Upper lobe of right lung (tissue), 1 donor: Measurements from ENCODE around the gene DNAH8. TPM values are rescaled to one million over a fixed set of nuclear protein-coding genes. Genes with fewer than 3 reads are reported as not detected.
A peak's percentile ranks its signal among the peaks of the same experiment; 100 is the strongest.

Experiments used
- ATAC-seq: fragments of 200-7000 bp; cut with Tn5 transposase; one replicate; pipeline ENCODE4 v1.9.1; 2020; ENCODE audit warnings: mild to moderate bottlenecking, moderate library complexity
- DNase-seq: peaks from one replicate; pipeline ENCODE4 v3.0.0-alpha.2; 2020
- H3K27ac ChIP-seq: fragments of 200-600 bp; one replicate; pipeline ENCODE4 v1.8.0; 2022
- H3K27me3 ChIP-seq: fragments of 200-600 bp; one replicate; pipeline ENCODE4 v1.8.0; 2022; ENCODE audit warnings: mild to moderate bottlenecking
- H3K36me3 ChIP-seq: fragments of 200-600 bp; one replicate; pipeline ENCODE4 v1.8.0; 2022
- H3K4me1 ChIP-seq: fragments of 200-600 bp; one replicate; pipeline ENCODE4 v1.8.0; 2022
- H3K4me3 ChIP-seq: fragments of 200-600 bp; one replicate; pipeline ENCODE4 v1.8.0; 2022; ENCODE audit warnings: mild to moderate bottlenecking
- H3K9me3 ChIP-seq: fragments of 200-600 bp; one replicate; pipeline ENCODE4 v1.8.0; 2022
- intact Hi-C: fragments of 100-400 bp; cut with DNase I; formaldehyde crosslinking; loops from one replicate; pipeline ENCODE4 v1.11.0; 2022
- total RNA-seq: library from RNA; stranded (reverse); fragmentation: NEBNext Ultra II Directional; extraction: Animal tissue kit (Norgen Biotek cat#: 25700); gene quantifications from one replicate; pipeline ENCODE4 v1.2.1, GENCODE V29; 2021
- TF ChIP-seq, protein P1 (sequence below): fragments of 200-600 bp; IDR thresholded peaks from one replicate; pipeline ENCODE4 v1.8.0; 2022; ENCODE audit warnings: antibody characterized with exemption
- donor health status: DM: no; HTN: yes; CAD: no; lungs with severe emphysema.

The DNAH8 gene
- total RNA-seq, 1 donor from 2014 or later, result 0.17 TPM

DNA sequence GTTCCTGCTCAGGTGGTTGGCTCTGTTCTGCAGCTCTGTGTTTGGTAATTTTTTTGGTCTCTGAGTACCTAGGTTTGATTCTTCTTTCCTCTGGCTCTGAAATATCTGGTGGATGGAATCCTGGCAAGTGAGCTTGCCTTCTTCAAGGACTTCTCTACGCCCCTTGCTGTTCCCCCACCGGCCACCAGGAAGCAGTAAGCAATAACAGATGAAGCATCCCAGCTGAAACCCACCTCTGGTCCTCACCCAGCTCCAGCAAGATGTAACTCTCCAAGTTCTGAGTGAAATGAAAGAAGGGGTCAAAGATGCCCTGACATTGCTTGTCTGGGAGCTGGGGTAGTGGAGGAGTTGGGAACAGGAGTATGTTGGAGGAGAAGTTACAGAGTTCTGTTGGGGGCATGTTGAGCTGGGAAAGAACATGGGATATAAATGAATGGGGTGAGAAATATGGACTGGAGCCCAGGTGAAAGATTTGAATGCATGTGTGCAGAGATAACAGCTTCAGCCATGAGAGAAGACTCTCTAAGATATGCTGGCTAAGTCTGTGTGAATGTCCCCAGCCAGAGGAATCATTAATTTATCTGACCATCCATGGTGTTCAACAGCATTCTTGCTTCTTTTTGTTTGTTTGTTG lies 282.1 kb downstream of the DNAH8 start:
- TF ChIP-seq, protein P1, sequence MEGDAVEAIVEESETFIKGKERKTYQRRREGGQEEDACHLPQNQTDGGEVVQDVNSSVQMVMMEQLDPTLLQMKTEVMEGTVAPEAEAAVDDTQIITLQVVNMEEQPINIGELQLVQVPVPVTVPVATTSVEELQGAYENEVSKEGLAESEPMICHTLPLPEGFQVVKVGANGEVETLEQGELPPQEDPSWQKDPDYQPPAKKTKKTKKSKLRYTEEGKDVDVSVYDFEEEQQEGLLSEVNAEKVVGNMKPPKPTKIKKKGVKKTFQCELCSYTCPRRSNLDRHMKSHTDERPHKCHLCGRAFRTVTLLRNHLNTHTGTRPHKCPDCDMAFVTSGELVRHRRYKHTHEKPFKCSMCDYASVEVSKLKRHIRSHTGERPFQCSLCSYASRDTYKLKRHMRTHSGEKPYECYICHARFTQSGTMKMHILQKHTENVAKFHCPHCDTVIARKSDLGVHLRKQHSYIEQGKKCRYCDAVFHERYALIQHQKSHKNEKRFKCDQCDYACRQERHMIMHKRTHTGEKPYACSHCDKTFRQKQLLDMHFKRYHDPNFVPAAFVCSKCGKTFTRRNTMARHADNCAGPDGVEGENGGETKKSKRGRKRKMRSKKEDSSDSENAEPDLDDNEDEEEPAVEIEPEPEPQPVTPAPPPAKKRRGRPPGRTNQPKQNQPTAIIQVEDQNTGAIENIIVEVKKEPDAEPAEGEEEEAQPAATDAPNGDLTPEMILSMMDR, result peak; percentile 44
- Histone ChIP-seq H3K27me3 (peaks cover 16% of the 10 kb centered on the region), H3K36me3 (no peaks in the 10 kb centered on the region), H3K9me3 (no peaks in the 10 kb centered on the region), H3K4me3 (no peak overlapping the region), H3K4me1 (no peaks in the 10 kb centered on the region), H3K27ac (no peak overlapping the region)
- intact Hi-C loops, result no loop called here
- DNase-seq (no peak), ATAC-seq (peak; percentile 17)

DNA sequence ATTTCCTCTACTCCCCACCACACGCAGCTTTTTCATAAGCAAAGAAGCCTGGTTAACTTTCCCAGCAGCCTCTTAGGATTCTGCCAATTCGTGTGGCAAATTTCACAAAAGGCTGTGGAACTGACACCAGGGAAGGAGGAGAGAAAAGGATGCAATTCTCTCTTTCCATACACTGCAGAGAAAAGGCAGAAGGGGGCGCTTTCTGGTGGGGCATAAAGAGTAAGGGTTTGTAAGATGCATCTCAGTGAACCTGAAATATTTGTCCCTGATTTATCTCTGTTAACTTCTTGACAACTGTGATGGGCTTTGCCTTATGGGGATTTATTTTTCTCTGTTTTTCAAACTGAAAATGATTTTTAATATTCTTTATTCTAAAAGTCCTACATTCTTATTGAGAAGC lies 288.0 kb downstream of the DNAH8 start:
- Histone ChIP-seq H3K4me3 (no peak overlapping the region), H3K27me3 (peaks cover 6% of the 10 kb centered on the region), H3K9me3 (no peaks in the 10 kb centered on the region), H3K4me1 (no peaks in the 10 kb centered on the region), H3K36me3 (no peaks in the 10 kb centered on the region), H3K27ac (no peak overlapping the region)
- TF ChIP-seq, protein P1, result no peak
- ATAC-seq, result no peak
- DNase-seq, result no peak
- intact Hi-C loops, result no loop called here

DNA sequence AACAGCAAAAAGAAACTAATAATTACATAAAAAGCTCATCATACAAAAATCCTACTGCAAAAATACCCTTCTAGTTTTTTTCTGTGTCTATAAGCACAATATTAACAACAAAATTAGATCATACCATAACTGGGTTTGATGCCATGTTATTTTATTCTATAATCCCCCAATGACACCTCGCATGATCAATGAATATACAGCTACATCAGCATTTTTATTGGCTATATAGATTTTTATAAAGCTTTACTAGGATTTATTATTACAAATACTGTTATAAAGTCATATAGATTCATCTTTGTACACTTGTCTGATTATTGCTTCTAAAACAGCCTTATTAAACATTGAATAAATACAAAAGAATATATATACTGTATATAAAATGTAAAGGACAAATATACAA lies 288.4 kb downstream of the DNAH8 start:
- Histone ChIP-seq H3K4me1 (no peaks in the 10 kb centered on the region), H3K36me3 (no peaks in the 10 kb centered on the region), H3K27ac (no peak overlapping the region), H3K9me3 (no peaks in the 10 kb centered on the region), H3K4me3 (no peak overlapping the region), H3K27me3 (peaks cover 6% of the 10 kb centered on the region)
- TF ChIP-seq, protein P1, result no peak
- intact Hi-C loops, result no loop called here
- no peak for DNase-seq
- ATAC-seq, result no peak

DNA sequence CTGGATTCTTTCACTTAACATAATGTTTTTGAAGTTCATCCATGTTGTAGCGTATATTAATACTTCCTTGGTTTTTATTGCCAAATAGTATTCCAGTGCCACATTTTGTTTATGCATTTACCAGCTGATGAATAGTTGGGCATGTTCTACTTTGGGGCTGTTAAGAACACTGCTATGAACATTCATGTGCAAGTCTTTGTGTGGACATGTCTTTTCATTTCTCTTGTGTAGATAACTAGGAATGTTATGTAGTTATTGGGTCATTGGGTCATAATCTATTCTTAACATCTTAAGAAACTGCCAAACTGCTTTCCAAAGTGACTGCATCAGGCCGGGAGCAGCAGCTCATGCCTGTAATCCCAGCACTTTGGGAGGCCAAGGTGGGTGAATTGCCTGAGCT lies 289.7 kb downstream of the DNAH8 start:
- ATAC-seq (no peak), DNase-seq (no peak)
- no peak overlapping the region for H3K27ac ChIP-seq
- H3K27me3 ChIP-seq, result peaks cover 6% of the 10 kb centered on the region
- H3K9me3 ChIP-seq, result no peaks in the 10 kb centered on the region
- H3K4me3 ChIP-seq, result no peak overlapping the region
- no peaks in the 10 kb centered on the region for H3K36me3 ChIP-seq
- intact Hi-C loops, result no loop called here
- TF ChIP-seq, protein P1, result no peak
- no peaks in the 10 kb centered on the region for H3K4me1 ChIP-seq

DNA sequence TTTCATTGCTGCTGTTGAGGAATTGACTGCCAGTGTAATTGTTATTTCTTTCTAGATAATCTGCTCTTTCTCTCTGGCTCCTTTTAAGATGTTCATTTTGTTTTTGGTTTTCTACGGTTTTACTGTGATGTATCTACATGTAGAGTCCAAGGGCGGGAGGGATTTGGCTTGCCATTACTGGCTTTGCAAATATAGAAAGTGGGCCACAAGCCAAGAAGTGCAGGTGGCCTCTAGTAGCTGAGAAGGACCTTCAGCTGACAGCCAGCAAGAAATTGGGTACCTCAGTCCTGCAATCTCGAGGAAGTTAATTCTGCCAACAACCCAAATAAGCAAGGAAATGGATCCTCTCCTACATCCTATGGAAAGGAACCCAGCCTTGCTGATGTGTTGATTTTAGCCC lies 290.7 kb downstream of the DNAH8 start:
- no peak overlapping the region for H3K4me3 ChIP-seq
- TF ChIP-seq, protein P1, result no peak
- no peaks in the 10 kb centered on the region for H3K9me3 ChIP-seq
- DNase-seq, result no peak
- no peaks in the 10 kb centered on the region for H3K4me1 ChIP-seq
- peaks cover 3% of the 10 kb centered on the region for H3K27me3 ChIP-seq
- H3K27ac ChIP-seq, result no peak overlapping the region
- no peaks in the 10 kb centered on the region for H3K36me3 ChIP-seq
- intact Hi-C loops, result no loop called here
- ATAC-seq, result no peak

DNA sequence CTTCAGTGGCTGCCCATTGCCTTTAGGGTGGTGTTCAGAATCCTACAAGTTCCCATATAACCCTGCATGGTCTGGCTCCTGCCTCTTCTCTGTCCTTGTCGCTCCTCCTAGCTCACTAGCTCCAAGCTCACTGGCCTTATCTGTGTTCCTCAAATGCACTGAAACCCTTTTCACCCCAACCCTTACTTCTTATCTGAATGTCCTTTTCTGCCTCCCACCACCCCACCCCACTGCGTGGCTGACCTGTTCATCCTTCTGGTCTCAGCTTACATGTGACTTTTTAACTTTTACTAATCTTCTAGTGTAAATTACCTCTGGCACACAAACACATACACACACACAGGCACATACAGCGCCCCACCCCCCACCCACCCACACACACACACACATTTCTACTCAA lies 292.5 kb downstream of the DNAH8 start:
- no peak for ATAC-seq
- intact Hi-C loops, result no loop called here
- peaks cover 10% of the 10 kb centered on the region for H3K27me3 ChIP-seq
- DNase-seq, result no peak
- no peaks in the 10 kb centered on the region for H3K36me3 ChIP-seq
- no peak overlapping the region for H3K27ac ChIP-seq
- no peaks in the 10 kb centered on the region for H3K9me3 ChIP-seq
- TF ChIP-seq, protein P1, result no peak
- H3K4me1 ChIP-seq, result no peaks in the 10 kb centered on the region
- H3K4me3 ChIP-seq, result no peak overlapping the region
